Muscle layer of colon (tissue), 2 donors: ENCODE data around the gene IER2.

Experiments used
- H3K27ac ChIP-seq: one replicate; pipeline ENCODE4 v1.7.0; 2013; ENCODE audit warnings: low read depth, mild to moderate bottlenecking, low read length, moderate library complexity
- H3K27me3 ChIP-seq, 2 donors: one replicate each; pipeline ENCODE4 v1.7.0; 2013; ENCODE audit warnings: low read length in 2 of 2, mild to moderate bottlenecking in 2 of 2; ENCODE audit not compliant: insufficient read depth in 2 of 2, control insufficient read depth in 1 of 2
- H3K36me3 ChIP-seq: one replicate; pipeline ENCODE4 v1.7.0; 2013; ENCODE audit warnings: mild to moderate bottlenecking, low read length; ENCODE audit not compliant: insufficient read depth
- H3K4me1 ChIP-seq: one replicate; pipeline ENCODE4 v1.7.0; 2013; ENCODE audit warnings: mild to moderate bottlenecking, low read length; ENCODE audit not compliant: insufficient read depth
- H3K4me3 ChIP-seq, 2 donors: one replicate each; pipeline ENCODE4 v1.7.0; 2013; ENCODE audit warnings: low read length in 2 of 2, low read depth in 1 of 2, mild to moderate bottlenecking in 1 of 2, moderate library complexity in 1 of 2
- H3K9ac ChIP-seq: one replicate; pipeline ENCODE4 v1.7.0; 2013; ENCODE audit warnings: low read length
- H3K9me3 ChIP-seq: one replicate; pipeline ENCODE4 v1.7.0; 2013; ENCODE audit warnings: mild to moderate bottlenecking, low read length
- donor health status: abdominal sarcoma.
- donor health status: Adenocarcinoma of cecum.

Gene IER2, protein sequence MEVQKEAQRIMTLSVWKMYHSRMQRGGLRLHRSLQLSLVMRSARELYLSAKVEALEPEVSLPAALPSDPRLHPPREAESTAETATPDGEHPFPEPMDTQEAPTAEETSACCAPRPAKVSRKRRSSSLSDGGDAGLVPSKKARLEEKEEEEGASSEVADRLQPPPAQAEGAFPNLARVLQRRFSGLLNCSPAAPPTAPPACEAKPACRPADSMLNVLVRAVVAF

DNA sequence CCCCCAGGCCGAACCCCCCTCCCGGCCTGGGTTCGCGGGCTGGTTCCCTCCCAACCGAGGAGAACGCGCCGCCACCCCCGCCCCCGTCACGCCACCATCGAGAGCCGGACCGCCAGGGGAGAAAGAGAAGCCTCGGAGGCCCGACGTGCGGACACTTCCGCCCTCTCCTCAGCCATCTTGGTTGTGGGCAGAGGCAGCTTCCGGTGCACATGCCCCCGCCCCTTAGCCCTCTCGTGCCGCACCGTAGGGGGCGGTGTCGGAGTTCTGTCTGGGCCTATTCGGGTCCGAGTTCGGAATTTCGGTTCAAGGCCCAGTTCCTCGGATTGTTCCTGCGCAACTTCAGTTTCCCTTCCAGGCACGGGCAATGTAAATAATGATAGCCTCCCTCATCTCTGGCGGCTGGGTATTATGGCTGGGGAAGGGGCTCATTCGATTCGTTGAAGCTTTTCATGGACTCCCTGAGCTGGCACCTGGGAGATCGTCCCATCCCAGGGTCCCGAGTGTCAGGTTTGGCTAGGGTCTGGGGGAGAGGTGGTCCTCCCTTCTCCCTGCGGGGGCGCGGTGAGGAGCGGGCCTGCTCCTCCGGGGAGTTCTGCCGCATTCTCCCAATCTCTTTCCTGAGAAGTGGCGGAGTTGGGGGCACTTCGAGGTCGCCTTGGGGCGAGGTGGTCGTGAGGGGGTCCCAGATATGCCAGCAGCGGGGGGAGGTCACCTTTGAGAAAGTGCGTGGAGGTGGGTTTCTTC, at the start of gene IER2, which contains the start of gene STX10:
IER2 (plus strand) TSS at position 225 of the 744 bp plus-strand sequence. CDS start 2,776 bp downstream, outside the sequence.
STX10 (minus strand) TSS at position 189 of the 744 bp plus-strand sequence. CDS start 202 bp downstream, outside the sequence.
- no peaks in the 10 kb centered on the region for H3K27me3 ChIP-seq

DNA sequence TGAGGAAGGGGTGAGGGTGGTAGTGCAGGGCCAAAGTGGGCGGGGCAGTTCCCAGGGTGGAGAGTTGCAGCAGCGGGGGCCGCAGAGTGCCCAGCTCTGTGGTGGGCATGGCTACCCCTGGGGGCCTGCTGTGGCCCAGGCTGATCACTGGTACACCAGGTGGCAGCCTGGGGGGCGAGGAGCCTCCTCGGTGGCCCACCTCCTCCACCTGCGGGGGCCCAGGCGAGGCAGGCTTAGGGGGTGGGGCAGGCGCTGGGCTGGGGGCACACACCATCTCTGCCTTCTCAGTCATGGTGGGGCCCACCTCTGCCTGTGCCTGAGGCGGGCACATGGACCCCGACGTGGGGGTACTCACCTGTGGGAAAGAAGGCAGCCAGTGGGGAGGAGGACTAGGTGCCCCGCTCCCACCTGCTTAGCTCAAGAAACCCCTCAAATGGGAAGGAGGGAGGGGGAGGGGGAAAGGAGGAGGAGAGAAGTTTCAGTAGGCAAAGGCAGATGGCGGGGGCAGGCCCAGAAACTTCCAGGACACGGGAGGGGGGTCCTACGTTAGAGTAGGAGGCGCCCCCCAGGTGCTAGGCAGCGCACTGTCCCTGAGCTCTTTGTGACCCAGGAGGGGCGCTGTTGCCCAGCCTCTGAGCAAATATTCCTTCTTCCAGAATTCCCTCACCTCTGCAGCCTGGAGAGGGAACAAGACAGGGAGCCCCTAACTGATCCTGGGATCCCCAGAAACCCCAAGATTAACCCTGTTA, 49.2 kb upstream of the IER2 start:
- Histone ChIP-seq H3K36me3 (no peaks in the 10 kb centered on the region), H3K9ac (no peak overlapping the region), H3K4me3 (no peak overlapping the region), H3K27ac (no peak overlapping the region), H3K9me3 (no peaks in the 10 kb centered on the region), H3K27me3 (no peaks in the 10 kb centered on the region), H3K4me1 (peaks cover 29% of the 10 kb centered on the region)

More for the DNA sequence above, at the start of gene IER2, which contains the start of gene STX10:
- peak within 1 kb of the TSS; percentile 75 to 100 for H3K4me3 ChIP-seq
- H3K9ac ChIP-seq, result peak within 1 kb of the TSS; percentile 100
- no peaks in the 10 kb centered on the region for H3K9me3 ChIP-seq
- H3K36me3 ChIP-seq, result peaks cover 1% of the 10 kb centered on the region
- peaks cover 12% of the 10 kb centered on the region for H3K4me1 ChIP-seq
- H3K27ac ChIP-seq, result peak within 1 kb of the TSS; percentile 97

DNA sequence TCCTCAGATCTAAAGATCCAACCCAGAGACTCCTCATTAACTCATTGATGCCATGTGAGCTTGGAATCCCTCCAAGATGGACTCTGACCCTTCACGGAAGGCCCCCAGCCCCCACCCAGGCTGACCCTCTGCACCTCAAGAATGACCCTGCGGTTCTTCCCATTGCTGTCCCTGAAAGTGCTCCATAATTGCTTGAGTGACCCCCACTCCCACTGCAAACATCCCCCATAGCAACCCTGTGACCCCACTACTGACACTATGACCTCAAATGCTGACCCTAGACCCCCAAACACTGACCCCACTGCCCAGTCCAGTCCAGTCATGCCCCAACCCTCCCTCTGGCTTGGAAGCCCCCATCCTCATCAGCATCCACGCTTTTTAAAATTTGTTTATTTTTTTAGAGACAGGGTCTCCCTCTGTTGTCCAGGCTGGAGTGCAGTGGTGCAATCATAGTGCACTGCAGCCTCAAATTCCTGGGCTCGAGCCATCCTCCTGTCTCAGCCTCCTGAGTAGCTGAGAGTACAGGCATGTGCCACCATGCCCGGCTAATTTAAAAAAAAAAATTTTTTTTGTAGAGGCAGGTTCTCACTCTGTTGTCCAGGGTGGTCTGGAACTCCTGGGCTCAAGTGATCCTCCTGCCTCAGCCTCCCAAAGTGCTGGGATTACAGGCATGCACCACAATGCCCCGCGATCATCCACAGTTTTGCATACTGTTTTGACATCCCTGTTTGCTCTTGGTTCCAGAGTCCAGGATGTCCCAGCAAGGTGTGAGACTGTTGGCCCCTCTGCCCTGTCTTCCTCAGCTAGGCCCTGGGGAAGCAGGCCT, 48.4 kb upstream of the IER2 start:
- Histone ChIP-seq H3K4me1 (peaks cover 29% of the 10 kb centered on the region), H3K27ac (peak overlapping the region; percentile 54), H3K9ac (peak overlapping the region; percentile 45), H3K36me3 (no peaks in the 10 kb centered on the region), H3K27me3 (no peaks in the 10 kb centered on the region), H3K4me3 (peak overlapping the region; percentile 37 to 67), H3K9me3 (no peaks in the 10 kb centered on the region)

DNA sequence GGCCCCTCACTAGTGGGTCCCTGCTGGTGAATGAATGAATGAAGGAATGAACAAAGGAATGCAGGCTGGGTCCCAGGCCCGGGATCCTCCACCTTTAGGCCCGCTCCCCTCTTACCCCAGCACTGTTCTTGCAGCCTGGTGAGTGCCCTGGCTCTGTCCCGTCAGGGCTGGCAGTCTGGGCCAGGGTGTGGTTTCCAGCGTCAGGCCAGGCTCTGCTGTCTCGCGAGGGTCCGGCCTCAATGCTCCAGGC, 47.9 kb upstream of the IER2 start:
- Histone ChIP-seq H3K4me1 (peaks cover 29% of the 10 kb centered on the region), H3K27me3 (no peaks in the 10 kb centered on the region), H3K36me3 (peaks cover under 1% of the 10 kb centered on the region), H3K27ac (peak overlapping the region; percentile 54), H3K4me3 (peak overlapping the region; percentile 37 to 67), H3K9me3 (no peaks in the 10 kb centered on the region), H3K9ac (peak overlapping the region; percentile 45)

DNA sequence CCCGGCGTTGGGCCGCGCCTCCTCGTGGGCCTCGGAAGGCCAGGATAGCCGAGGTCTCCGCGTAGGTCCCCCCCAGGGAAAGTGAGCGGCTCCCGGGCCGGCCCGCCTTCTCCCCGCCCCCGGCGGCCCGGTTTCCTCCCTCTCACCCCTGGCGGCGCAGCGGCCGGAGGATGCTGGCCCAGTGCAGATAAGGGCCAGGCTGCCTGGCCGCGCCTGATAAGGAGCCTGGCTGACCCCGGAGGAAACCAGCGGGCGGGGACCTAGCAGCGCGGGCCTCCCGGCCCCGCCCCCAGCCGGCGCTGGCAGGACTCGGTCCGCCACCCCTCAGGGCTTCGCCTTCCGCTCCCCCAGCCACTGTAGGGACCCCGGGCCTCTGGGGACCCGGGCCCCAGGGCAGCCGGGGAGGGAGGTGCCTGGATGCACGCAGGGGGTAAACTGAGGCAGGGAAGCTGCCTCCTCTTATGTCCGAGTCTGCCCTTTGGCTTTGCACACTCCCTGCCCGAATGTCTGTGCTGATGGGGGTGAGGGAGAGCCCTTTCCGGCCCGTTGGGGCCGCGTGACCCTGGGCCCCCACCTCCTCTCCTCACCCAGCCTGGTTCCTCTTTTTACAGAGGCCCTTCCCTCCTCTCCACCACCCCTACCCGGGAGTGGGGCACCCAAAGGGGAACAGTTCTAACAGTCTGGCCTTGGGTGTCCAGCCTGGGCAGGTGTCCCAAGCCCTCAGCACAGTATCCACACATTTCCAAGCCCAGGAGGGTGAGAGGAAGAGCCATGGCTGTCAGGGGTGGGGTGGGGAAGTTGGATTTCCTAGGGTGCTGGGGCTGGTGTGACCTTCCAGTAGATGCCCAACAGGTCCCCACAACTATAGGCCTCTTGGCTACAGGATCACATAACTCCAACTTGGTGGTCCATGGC, 47.3 kb upstream of the IER2 start, which contains the start of gene LYL1:
LYL1 (minus strand) TSS at position 193 of the 915 bp plus-strand sequence. CDS start 1,687 bp downstream, outside the sequence.
- H3K27ac ChIP-seq, result peak within 1 kb of the TSS; percentile 54
- peak within 1 kb of the TSS; percentile 37 to 67 for H3K4me3 ChIP-seq
- peaks cover 29% of the 10 kb centered on the region for H3K4me1 ChIP-seq
- H3K9ac ChIP-seq, result peak within 1 kb of the TSS; percentile 45
- no peaks in the 10 kb centered on the region for H3K9me3 ChIP-seq
- peaks cover 5% of the 10 kb centered on the region for H3K36me3 ChIP-seq
- no peaks in the 10 kb centered on the region for H3K27me3 ChIP-seq

DNA sequence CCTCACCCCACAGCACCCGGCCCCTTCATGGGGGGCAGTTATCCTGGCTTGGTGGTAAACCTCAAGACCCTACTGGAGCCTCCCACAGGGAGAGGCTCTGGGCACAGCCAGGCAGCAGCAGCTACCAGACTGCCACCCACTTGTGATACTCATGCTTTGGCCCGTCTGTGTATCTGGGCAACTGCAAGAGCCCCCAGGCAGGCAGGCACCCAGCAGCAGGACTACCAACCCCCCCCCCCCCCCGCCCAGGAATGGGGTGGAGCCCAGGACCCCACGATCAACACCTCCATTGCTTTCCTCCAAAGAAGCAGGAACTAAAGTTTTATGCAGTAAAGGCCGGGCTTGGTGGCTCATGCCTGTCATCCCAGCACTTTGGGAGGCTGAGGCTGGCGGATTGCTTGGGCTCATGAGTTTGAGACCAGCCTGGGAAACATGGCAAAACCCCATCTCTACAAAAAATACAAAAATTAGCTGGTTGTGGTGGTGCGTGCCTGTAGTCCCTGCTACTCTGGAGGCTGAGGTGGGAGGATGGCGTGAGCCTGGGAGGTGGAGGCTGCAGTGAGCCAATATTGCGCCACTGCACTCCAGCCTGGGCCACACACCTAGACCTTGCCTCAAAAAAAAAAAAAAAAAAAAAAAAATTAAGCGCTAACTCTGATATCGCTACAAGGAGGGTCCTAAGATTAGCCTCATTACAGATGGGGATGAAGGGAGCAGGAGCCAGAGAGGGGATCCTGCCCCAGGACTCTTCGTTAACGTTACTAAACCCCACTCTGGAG, 46.4 kb upstream of the IER2 start:
- peak overlapping the region; percentile 45 for H3K9ac ChIP-seq

DNA sequence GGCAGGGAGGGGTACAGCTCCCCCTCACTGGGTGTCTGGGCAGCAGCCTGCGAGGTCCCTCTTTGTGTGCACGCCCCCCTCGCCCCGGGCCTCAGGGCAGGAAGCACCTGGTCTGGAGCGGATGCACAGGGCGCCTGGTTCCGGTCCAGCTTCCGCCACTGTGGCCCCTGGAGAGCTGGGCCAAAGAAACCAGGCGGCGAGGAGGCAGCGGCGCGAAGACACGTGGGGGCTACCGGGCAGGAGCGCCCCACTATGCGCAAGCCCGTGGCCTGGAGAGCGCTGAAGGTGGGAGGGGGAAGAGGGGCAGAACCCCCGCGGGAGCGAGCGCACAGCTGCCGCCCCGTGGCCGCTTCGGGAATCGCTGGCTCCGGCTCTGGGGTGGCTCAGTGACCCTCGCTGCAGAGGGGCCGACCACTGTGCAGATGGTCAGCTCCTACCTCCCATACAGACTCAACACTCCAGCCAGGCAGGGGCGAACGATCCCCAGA, 45.8 kb upstream of the IER2 start:
- Histone ChIP-seq H3K4me3 (no peak overlapping the region), H3K27ac (no peak overlapping the region), H3K4me1 (peaks cover 23% of the 10 kb centered on the region), H3K9ac (no peak overlapping the region), H3K9me3 (no peaks in the 10 kb centered on the region), H3K36me3 (peaks cover 5% of the 10 kb centered on the region), H3K27me3 (no peaks in the 10 kb centered on the region)

More for the DNA sequence above, 46.4 kb upstream of the IER2 start:
- H3K27me3 ChIP-seq, result no peaks in the 10 kb centered on the region
- H3K9me3 ChIP-seq, result no peaks in the 10 kb centered on the region
- peaks cover 5% of the 10 kb centered on the region for H3K36me3 ChIP-seq
- peak overlapping the region; percentile 54 for H3K27ac ChIP-seq
- H3K4me1 ChIP-seq, result peaks cover 27% of the 10 kb centered on the region
- no peak overlapping the region for H3K4me3 ChIP-seq

DNA sequence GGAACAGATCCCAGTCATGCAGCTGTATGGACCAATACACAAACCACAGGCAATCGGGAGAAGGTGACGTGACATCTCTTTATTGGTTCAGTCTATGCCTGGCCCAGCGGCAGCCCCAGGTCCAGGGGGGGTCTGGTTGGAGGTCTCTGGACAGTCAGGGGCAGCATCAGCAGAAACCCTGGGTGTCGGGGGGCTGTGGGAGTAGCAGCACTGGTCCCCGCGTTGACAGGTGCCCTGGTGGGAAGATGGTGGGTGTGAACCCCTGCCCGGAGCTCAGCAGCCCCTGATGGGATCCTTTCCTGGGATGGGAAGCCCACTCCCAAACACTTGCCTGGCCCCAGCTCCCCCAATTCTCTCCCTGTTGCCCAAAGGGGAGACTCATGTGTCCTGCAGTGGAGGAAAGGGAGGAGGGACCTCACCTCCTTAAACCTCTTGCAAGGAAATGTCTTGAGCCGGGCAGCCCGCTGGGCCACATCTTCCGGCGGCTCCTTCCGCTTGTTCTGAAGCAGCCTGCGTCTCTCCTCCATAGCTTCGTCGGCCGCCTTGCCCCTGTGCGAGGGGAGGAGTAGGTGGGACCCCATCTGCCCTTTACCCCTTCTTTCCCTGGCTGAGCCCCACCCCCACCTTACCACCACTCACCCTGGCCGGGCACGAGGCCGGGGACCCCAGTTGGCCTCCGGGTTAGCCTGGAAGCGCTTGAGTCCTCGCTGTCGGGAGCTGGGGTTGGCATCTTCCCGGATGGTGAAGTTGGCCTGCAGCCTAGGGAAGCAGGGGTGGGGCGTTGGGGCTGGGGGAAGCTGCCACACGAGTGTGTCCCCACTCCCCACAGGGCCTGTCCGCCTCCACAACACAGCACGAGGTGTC, 45.1 kb upstream of the IER2 start:
- H3K4me1 ChIP-seq, result peaks cover 19% of the 10 kb centered on the region
- peaks cover 5% of the 10 kb centered on the region for H3K36me3 ChIP-seq
- peak overlapping the region; percentile 39 for H3K27ac ChIP-seq
- H3K27me3 ChIP-seq, result no peaks in the 10 kb centered on the region
- no peaks in the 10 kb centered on the region for H3K9me3 ChIP-seq
- H3K4me3 ChIP-seq, result no peak overlapping the region
- no peak overlapping the region for H3K9ac ChIP-seq
